ACC112 (cell line): ENCODE results near the gene APBA2.

Experiments
- H2AFZ ChIP-seq: fragments of 200-600 bp; sonication (generic); one replicate; pipeline ENCODE4 v1.6.0; 2017; ENCODE audit warnings: antibody characterized with exemption, low read length; ENCODE audit not compliant: unreplicated experiment
- H3K27ac ChIP-seq: fragments of 200-600 bp; sonication (generic); 2 replicates; pipeline ENCODE4 v1.5.1; 2014; ENCODE audit warnings: low read depth, mild to moderate bottlenecking, antibody characterized with exemption, low read length, moderate library complexity
- H3K27me3 ChIP-seq: fragments of 200-600 bp; sonication (generic); 2 replicates; pipeline ENCODE4 v1.6.1; 2014; ENCODE audit warnings: mild to moderate bottlenecking, antibody characterized with exemption, low read length, moderate library complexity, mixed read lengths; ENCODE audit not compliant: insufficient read depth
- H3K36me3 ChIP-seq: fragments of 200-600 bp; sonication (generic); 2 replicates; pipeline ENCODE4 v1.6.1; 2016; ENCODE audit warnings: mild to moderate bottlenecking, antibody characterized with exemption, low read length, moderate library complexity, mixed read lengths; ENCODE audit not compliant: insufficient read depth
- H3K4me1 ChIP-seq: fragments of 200-600 bp; sonication (generic); one replicate; pipeline ENCODE4 v1.6.1; 2016; ENCODE audit warnings: low read length, mixed read lengths; ENCODE audit not compliant: insufficient read depth, unreplicated experiment, control insufficient read depth
- H3K4me3 ChIP-seq: fragments of 200-600 bp; sonication (generic); 2 replicates; pipeline ENCODE4 v1.5.1; 2014; ENCODE audit warnings: mild to moderate bottlenecking, low read depth, low read length
- H3K79me2 ChIP-seq: fragments of 200-600 bp; sonication (generic); one replicate; pipeline ENCODE4 v1.6.0; 2016; ENCODE audit warnings: low read length; ENCODE audit not compliant: control insufficient read depth, unreplicated experiment, insufficient read depth

Gene APBA2

DNA sequence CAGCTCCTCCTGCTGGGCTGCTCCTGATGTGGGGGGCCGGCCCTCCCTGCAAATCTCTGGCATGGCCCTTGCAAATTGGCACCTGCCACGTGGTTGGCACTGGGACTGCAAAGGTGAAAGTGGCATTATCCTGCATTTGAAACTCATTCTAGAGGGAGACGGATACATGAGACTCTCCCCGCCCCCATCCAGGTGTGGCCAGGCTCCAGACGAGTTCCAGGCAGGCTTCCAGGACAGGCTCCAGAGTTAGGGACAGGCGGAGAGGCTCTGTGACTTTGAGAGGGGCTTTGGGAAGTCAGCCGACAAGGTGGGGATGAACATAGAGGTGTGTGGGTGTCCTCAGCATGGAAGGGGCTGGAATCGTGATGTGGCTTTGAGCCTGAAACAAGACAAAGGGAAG is 178.5 kb downstream of the APBA2 start:
- Histone ChIP-seq H3K79me2 (no peaks in the 10 kb centered on the region), H3K27me3 (no peaks in the 10 kb centered on the region), H3K27ac (no peak overlapping the region), H2AFZ (no peak overlapping the region), H3K36me3 (no peaks in the 10 kb centered on the region), H3K4me3 (no peak overlapping the region), H3K4me1 (no peaks in the 10 kb centered on the region)

DNA sequence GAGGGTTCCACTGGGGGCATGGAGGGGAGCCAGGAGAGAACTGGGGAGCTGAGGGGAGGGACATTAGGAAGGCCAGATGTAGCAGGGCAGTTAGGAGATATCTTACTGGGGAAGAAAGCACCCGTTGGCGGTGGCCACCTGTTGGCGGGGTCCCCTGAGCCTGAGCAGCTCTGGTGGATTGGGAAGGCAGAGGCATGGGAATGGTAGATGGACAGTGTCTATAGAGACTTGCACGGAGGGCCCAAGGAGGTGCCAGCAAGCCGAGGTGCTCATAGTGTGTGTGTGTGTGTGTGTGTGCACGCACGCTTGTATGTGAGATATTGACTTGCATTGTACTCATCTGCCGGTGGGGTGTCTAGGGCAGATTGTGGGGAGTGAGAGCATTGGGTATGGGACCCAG is 179.0 kb downstream of the APBA2 start:
- no peaks in the 10 kb centered on the region for H3K4me1 ChIP-seq
- H3K79me2 ChIP-seq: no peaks in the 10 kb centered on the region
- no peak overlapping the region for H3K27ac ChIP-seq
- H2AFZ ChIP-seq: no peak overlapping the region
- no peak overlapping the region for H3K4me3 ChIP-seq
- H3K27me3 ChIP-seq: no peaks in the 10 kb centered on the region
- H3K36me3 ChIP-seq: no peaks in the 10 kb centered on the region

DNA sequence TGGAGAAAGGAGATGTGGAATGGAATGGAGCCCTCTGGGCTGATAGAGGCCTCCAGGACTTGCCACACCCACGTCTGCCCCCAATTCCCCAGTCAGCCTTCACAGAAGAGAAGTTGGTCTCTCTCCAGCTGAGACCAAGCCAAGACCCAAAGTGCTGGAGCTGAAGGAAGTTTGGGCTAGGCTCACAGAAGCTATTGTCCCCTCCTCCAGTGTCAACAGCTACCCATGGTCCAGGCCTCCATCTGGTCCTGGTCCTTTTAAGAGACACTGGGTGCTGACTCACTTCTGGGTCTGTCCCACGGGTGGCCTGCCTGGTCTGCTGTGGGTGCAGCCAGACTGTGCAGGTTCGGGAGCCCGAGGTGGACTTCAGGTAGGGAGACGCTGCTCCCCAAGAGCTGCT is 179.8 kb downstream of the APBA2 start:
- Histone ChIP-seq H2AFZ (no peak overlapping the region), H3K4me1 (no peaks in the 10 kb centered on the region), H3K4me3 (no peak overlapping the region), H3K27me3 (no peaks in the 10 kb centered on the region), H3K79me2 (no peaks in the 10 kb centered on the region), H3K36me3 (no peaks in the 10 kb centered on the region), H3K27ac (no peak overlapping the region)

DNA sequence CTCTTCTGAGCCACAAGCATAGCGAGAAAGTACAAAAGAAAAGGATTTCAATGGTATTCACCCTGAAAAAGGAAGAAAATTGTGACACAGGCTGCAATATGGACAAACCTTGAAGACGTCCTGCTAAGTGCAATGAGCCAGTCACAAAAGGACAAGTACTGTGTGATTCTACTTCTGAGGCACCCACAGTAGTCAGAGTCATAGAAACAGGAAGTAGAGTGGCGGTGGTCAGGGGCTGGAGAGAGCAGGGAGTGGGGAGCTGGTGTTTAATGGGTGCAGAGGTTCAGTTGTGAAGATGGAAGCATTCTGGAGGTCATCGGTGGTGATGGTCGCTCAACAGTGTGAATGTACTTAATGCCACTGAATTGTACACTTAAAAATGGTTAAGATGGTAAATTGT is 180.5 kb downstream of the APBA2 start:
- Histone ChIP-seq H3K4me1 (no peaks in the 10 kb centered on the region), H2AFZ (no peak overlapping the region), H3K27me3 (no peaks in the 10 kb centered on the region), H3K27ac (no peak overlapping the region), H3K4me3 (no peak overlapping the region), H3K79me2 (no peaks in the 10 kb centered on the region), H3K36me3 (no peaks in the 10 kb centered on the region)

DNA sequence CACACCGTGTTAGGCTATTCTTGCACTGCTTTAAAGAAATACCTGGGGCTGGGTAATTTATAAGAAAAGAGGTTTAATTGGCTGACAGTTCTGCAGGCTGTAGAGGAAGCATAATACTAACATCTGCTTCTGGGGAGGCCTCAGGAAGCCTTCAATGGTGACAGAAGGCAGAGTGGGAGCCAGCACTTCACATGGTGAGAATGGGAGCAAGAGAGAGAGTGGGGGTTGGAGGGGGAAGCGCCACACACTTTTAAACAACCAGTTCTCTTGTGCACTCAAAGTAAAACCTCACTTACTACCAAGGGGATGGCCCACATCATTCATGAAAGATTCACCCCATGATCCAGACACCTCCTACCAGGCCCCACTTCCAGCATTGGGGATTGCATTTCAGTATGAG is 181.1 kb downstream of the APBA2 start:
- Histone ChIP-seq H3K79me2 (no peaks in the 10 kb centered on the region), H3K36me3 (no peaks in the 10 kb centered on the region), H3K4me3 (no peak overlapping the region), H3K27me3 (no peaks in the 10 kb centered on the region), H2AFZ (no peak overlapping the region), H3K27ac (no peak overlapping the region), H3K4me1 (no peaks in the 10 kb centered on the region)

DNA sequence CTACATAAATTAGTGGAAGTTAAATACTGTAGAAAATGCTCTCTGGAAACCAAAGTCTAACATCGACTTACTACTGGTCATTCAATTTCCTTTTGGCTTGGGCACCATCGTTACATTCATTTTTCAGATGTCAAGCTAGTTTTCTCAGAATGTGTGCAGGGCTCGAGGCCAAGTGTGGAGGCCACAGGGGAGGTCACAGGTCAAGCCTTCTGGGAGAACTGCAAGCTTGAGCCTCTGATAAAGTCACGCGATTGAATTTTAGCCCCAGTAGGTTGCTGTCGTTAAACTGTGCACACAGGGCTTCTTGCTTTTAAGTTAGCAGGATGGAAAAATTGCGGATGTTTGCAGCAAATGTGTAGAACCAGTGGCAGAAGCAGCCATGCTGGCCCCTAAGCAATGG is 182.2 kb downstream of the APBA2 start:
- Histone ChIP-seq H3K4me1 (no peaks in the 10 kb centered on the region), H3K4me3 (no peak overlapping the region), H3K27me3 (no peaks in the 10 kb centered on the region), H3K79me2 (no peaks in the 10 kb centered on the region), H3K36me3 (no peaks in the 10 kb centered on the region), H2AFZ (no peak overlapping the region), H3K27ac (no peak overlapping the region)

DNA sequence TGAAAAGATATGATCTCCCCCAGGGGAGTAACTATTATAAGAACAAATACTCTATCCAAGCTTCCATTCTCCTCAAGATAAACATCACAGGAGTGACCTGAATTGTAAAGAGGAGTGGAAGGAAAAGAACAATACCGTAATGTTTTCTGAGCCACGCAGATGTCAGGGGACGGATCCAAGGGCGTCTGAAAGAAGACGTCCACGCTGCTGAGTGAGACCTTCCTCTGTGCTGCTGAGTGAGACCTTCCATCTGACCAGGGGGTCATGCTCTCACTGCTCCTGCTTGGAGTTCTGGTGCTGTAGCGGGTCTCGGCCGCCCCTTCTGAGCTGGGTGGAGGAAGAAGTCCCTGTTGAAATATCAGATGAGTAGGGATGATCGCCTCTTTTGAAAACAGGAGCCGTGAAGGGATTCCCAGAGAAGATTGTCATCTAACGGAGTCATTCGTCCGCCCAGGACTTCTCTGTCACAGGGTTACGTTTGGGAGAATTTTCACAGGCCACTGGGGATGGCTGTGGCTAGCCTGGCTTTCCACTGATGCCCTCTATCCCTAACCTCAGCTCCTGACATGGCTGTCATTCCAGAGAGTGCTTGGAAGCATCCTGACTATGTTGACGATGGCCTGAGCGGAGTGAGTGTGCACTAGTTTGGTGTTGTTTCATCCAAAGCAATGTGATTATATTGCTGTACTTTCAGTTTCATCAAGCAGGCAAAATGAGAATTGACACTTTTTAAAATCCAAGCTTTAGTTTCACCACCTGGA is 184.9 kb downstream of the APBA2 start:
- H3K27me3 ChIP-seq: no peaks in the 10 kb centered on the region
- H3K4me1 ChIP-seq: no peaks in the 10 kb centered on the region
- no peak overlapping the region for H3K4me3 ChIP-seq
- no peak overlapping the region for H3K27ac ChIP-seq
- H3K79me2 ChIP-seq: no peaks in the 10 kb centered on the region
- no peaks in the 10 kb centered on the region for H3K36me3 ChIP-seq
- no peak overlapping the region for H2AFZ ChIP-seq

DNA sequence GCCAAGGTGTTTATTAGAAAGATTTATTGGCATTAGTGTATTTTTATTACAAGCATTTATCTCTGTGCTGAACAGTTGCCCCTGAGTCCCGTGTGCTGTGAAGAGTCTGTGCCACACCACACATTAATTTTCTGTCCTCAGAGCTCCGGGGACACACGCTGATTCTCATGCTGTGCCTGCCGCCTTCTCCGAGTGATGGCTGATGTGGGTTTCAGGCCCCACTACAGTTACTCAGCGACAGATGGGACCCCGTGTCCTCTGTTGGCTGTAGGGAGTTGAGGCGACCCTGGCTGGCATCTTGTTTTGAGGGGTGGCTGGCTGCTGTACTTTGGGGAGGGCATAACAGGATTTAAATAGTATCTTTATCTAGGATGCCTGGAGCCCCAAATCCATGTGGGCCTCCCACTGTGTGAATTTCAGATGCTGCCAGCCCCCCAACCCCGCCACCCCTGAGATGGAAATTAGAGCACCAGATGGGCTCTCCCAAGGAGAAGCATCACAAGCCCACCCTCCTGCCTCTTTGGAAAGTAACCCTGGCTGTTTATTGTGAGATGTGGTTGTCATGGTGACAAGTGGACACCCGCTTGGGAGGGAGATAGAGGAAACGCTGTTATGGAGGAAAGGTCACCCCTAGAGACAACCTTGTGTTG is 185.6 kb downstream of the APBA2 start:
- Histone ChIP-seq H3K79me2 (no peaks in the 10 kb centered on the region), H2AFZ (no peak overlapping the region), H3K27ac (no peak overlapping the region), H3K36me3 (no peaks in the 10 kb centered on the region), H3K4me1 (no peaks in the 10 kb centered on the region), H3K27me3 (no peaks in the 10 kb centered on the region), H3K4me3 (no peak overlapping the region)

DNA sequence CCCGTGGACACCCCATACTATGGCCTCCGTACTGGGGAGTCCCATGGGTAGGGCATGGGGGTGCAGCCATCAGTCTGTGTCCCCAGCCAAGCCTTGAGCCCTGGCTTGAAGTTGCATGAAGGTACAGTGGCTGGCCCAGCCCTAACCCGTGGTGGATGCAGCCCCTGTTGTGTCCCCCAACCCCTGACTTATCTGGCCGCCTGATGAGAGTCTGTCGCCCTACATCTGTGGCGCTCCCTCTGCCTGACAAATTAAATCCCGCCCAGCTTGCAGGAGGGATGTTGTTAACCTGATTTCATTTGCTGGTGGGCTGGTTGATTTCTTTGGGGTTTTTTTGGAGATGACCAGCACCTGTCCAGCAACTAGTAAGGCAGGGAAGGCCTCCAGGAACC is 186.1 kb downstream of the APBA2 start:
- Histone ChIP-seq H3K4me1 (no peaks in the 10 kb centered on the region), H3K4me3 (no peak overlapping the region), H3K36me3 (no peaks in the 10 kb centered on the region), H3K27ac (no peak overlapping the region), H3K79me2 (no peaks in the 10 kb centered on the region), H2AFZ (no peak overlapping the region), H3K27me3 (no peaks in the 10 kb centered on the region)

DNA sequence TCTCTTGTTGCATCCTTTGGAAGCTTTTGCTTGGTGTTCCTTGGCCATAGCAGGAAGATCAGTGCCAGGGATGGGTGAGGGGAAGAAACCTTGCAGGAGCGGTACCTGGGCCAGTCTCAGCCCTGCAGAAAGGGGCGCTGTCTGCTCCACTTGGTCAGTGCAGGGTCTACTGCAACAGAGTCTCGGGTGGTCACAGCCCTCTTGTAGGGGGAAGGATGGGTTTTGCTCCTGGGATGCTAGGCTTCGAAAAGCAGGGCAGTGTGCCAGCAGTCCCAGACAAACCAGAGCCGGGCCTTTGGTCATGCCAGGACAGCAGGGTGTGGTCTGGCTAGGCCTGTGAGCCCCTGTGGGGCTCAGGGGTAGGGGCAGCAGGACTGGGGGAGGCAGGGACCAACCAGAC is 186.7 kb downstream of the APBA2 start:
- Histone ChIP-seq H2AFZ (no peak overlapping the region), H3K4me1 (no peaks in the 10 kb centered on the region), H3K27ac (no peak overlapping the region), H3K79me2 (no peaks in the 10 kb centered on the region), H3K4me3 (no peak overlapping the region), H3K36me3 (no peaks in the 10 kb centered on the region), H3K27me3 (no peaks in the 10 kb centered on the region)

DNA sequence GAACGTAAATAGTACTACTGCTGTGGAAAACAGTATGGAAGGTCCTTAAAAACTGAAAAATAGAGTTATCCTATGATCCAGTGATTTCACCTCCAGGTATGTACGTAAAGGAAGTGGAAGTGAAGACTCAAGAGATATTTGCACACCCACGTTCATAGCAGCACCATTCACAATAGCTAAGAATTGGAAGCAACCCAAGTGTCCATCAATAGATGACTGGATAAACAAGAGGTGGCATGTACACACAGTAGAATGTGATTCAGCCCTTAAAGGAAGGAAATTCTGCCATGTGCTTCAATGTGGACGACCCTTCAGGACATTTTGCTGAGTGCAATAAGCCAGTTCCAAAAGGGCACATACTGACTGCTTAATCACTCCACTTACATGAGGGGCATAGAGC is 188.3 kb downstream of the APBA2 start:
- Histone ChIP-seq H3K79me2 (no peaks in the 10 kb centered on the region), H3K4me1 (no peaks in the 10 kb centered on the region), H2AFZ (no peak overlapping the region), H3K4me3 (no peak overlapping the region), H3K27ac (no peak overlapping the region), H3K36me3 (no peaks in the 10 kb centered on the region), H3K27me3 (no peaks in the 10 kb centered on the region)
